NCI-H2227 treated with DMSO at 0.1 percent for 48 hours (cell line): ENCODE data around the gene PEAK1.

ENCODE experiments used
- DNase-seq: peaks from one replicate; lab custom pipeline; 2025; lab: John Stamatoyannopoulos, UW

Gene PEAK1

DNA sequence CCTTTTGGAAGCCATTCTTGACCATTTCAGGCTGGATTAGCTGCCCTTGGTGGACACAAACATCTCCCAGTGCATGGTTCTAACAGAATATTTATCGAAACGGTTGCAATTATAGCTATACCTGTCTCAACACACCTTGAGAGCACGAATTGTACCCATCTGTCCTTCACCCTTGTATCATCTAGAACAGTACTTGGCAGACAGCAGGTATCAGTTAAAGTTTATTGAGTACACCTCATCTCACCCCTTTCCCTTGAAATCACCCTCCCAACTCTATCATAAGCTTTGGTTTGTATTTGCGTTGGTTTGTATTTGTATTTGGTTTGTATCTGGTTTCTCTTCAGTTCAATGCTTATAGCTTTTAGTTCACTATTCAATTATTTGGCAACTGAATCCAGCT, 361.4 kb downstream of the PEAK1 start:
- no peak for DNase-seq

DNA sequence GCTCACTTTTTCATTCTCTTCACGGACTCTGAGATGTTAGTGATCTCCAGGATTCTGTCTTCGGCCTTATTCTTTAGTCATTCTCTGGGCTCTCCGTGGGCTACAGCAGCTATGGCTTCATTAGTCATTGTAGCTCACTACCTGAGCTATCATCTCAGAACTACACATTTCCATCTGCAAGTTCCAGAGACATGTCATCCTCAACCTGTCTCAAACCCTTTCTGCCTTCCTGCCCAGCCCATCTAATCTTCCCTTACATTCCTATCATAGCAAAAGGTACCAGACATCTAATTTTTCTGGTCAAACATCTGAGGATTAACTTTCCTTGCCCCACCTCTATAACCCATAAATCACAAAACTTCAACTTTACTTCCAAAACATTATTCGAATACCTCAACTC, 362.2 kb downstream of the PEAK1 start:
- no peak for DNase-seq

DNA sequence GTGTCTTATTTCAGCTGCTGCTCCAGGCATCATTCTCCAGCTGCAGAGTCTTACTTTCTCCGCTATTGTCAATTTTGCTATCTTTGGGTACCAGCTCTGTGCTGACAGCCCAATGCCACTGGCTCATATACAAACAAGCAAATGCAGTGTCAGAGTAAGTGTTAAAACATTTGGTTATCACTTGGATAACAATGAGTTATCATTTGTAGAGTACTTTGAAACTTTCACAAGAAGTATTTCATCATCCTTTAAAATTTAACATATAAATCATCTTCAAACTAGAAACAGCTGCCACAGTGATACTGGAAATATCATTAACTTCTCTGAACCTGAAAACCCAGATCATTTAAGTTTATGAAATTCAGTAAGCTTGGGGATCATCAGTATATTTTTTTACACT, 362.8 kb downstream of the PEAK1 start:
- DNase-seq = no peak

DNA sequence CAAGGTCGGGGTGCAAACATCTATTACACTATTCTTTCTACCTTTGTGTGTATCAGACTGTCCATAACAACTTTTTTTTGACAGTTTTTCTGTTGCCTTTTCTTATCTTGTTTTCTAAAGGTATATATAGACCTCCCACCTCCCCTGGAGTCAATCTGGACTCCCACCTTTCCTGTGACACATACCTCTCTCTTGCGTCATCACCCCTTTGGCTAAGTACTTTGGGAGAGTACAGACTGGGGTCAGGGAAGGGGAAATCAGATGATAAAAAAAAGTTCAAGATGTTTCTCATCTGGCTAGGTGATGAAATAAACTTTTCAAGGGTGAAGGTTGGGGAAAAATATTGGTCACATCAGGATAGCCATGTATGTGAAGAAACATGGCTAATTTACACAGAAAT, 366.2 kb downstream of the PEAK1 start:
- no peak for DNase-seq

DNA sequence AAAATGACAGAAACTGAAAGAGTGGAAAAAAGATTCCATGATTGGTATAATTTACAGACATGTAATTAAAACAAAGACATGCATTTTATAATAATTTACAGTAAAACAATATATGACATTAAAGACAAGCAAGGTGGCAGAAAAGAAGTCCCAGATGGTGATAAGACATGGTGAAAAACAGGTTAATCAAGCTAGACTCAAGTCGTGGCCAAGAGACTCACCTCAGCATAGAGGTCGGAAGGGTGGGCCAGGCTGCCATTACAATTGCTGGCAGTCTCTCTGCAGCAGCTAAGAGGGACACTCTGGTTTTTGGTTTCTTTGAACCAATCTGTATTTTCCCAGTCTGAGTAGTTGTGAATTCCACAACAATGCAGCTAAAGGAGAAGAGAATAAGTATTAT, 367.3 kb downstream of the PEAK1 start:
- no peak for DNase-seq
